Skeletal muscle tissue (tissue), 4 donors: ENCODE results near the gene DACH1. TPM values are rescaled to one million over a fixed set of nuclear protein-coding genes. Genes with fewer than 3 reads are reported as not detected.

Experiments
- H3K27ac ChIP-seq: one replicate; pipeline ENCODE4 v1.7.0; 2013; ENCODE audit warnings: mild to moderate bottlenecking, low read depth, low read length, inconsistent platforms
- H3K27me3 ChIP-seq, 3 donors: one replicate each; pipeline ENCODE4 v1.7.0; 2013; ENCODE audit warnings: low read length in 3 of 3; ENCODE audit not compliant: control insufficient read depth in 3 of 3, insufficient read depth in 3 of 3
- H3K36me3 ChIP-seq, 3 donors: one replicate each; pipeline ENCODE4 v1.7.0; 2013; ENCODE audit warnings: low read length in 3 of 3; ENCODE audit not compliant: control insufficient read depth in 3 of 3, insufficient read depth in 3 of 3
- H3K4me1 ChIP-seq, 3 donors: one replicate each; pipeline ENCODE4 v1.7.0; 2013; ENCODE audit warnings: low read length in 3 of 3, mild to moderate bottlenecking in 3 of 3; ENCODE audit not compliant: control insufficient read depth in 3 of 3, insufficient read depth in 3 of 3
- H3K4me3 ChIP-seq, 3 donors: one replicate each; pipeline ENCODE4 v1.7.0; 2013; ENCODE audit warnings: low read length in 3 of 3
- H3K9ac ChIP-seq, 3 donors: one replicate each; pipeline ENCODE4 v1.7.0; 2013; ENCODE audit warnings: low read length in 3 of 3, mild to moderate bottlenecking in 3 of 3, moderate library complexity in 2 of 3, low read depth in 1 of 3
- H3K9me3 ChIP-seq, 3 donors: one replicate each; pipeline ENCODE4 v1.7.0; 2013; ENCODE audit warnings: low read length in 3 of 3; ENCODE audit not compliant: control insufficient read depth in 3 of 3
- total RNA-seq: library from RNA; depleted of rRNA; stranded (reverse); fragments of >200 nt; gene quantifications from one replicate; pipeline ENCODE4 v1.2.3, GENCODE V29; 2014
- donor health status: Osteomylitis.

Gene DACH1
- total RNA-seq, 1 donor from 2014 or later = 6.8 TPM

DNA sequence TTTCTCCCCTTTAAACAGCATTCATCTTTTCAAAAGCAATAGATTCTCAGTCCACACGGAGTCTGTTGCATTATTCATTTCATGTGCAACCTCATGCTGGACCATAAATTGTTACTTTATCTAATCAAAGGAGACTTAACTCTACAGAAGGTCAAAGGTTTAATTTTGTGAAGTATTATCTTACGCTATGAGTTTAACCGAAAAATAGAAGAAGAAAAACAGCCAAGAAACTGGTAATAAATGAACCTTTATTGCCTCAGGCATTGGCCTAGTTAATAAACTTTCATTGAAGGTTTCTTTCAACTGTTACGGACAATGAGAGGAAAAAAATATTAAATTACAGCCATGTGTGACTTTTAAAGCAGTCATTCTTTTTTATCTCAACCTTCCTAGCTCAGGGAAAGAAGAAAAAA, 223.6 kb downstream of the DACH1 start:
- Histone ChIP-seq H3K27ac (no peak overlapping the region), H3K27me3 (no peaks in the 10 kb centered on the region), H3K4me3 (no peak overlapping the region), H3K9ac (no peak overlapping the region), H3K36me3 (no peaks in the 10 kb centered on the region), H3K9me3 (no peaks in the 10 kb centered on the region), H3K4me1 (no peaks in the 10 kb centered on the region)

DNA sequence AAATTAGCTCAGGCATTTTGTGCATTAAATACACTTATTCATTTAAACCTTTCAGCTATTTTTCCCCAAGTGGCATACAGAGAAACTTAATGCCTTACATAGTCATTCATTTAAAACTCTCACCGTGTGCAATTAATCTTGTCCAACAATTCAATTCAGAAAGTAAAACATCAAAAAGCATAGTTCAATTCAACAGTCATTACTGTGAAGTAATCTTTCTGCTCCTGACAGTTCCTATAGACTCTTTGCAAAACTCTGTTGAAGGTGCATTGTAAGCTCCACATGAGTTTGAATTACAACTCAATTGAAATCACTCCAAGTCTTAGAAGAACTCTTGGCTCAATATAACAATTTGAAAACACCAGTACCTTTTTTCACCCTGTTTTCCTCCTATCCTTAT, 228.3 kb downstream of the DACH1 start:
- Histone ChIP-seq H3K36me3 (no peaks in the 10 kb centered on the region), H3K27me3 (no peaks in the 10 kb centered on the region), H3K9me3 (no peaks in the 10 kb centered on the region), H3K27ac (no peak overlapping the region), H3K9ac (no peak overlapping the region), H3K4me3 (no peak overlapping the region), H3K4me1 (no peaks in the 10 kb centered on the region)

DNA sequence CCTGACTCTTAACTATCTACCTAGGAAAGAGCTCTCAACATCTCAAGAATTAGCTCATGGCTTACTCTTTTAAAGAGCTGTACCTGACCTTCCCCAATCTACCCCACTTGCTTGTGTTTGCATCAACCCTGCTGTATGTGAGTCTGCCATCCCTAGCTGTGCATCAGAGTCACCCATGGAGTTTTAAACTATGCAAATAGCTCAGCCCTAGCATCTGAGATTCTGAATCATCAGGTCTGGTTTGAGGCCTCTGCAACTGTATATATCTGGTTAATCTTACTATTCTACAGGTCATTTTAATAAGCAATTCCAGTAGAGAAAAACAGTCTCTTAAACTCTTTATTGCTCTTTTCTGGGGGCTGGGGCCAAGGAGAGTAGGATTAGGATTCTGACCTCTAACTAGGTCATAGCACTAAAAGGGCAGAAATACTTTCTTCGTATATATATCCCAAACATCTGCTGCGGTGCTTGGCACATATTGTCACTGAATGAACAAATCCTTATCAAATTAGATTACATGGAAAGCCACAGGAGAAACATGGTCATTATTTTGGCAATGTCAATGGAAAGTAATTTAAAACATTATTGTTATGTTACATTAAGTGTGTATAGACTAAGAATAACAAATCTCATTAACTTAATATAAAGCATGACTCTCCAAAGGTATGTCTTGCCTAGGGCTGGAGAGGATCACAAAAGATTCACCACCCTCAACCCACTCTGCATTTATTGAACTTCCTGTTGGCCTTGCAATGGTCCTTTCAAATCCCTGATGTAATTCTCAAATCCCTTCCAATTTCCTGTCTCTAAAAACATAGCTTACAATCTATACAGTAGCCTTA, 232.2 kb downstream of the DACH1 start:
- H3K9me3 ChIP-seq = no peaks in the 10 kb centered on the region
- H3K36me3 ChIP-seq = no peaks in the 10 kb centered on the region
- H3K4me1 ChIP-seq = no peaks in the 10 kb centered on the region
- no peak overlapping the region for H3K27ac ChIP-seq
- no peaks in the 10 kb centered on the region for H3K27me3 ChIP-seq
- peak overlapping the region in 1 of 3 donors; percentile 17 for H3K9ac ChIP-seq
- H3K4me3 ChIP-seq = no peak overlapping the region

DNA sequence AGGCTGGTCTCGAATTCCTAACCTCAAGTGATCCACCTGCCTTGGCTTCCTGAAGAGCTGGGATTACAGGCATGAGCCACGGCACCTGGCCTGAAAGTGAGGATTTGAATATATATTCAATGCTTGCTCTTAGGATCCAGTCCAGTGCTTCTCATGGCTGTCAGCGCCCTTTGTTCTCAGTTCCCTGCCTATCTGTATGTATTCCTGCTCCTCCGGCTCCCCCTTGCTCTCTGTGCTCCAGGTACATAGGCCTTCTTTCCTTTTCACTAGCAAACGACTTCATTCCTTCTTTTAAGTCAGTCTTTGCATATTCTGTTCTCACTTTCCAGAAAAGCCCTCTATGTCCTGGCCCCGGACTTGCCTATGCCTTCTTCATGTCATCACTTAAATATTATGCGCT, 232.8 kb downstream of the DACH1 start:
- H3K9ac ChIP-seq = no peak overlapping the region
- no peaks in the 10 kb centered on the region for H3K27me3 ChIP-seq
- no peaks in the 10 kb centered on the region for H3K9me3 ChIP-seq
- no peaks in the 10 kb centered on the region for H3K4me1 ChIP-seq
- no peak overlapping the region for H3K4me3 ChIP-seq
- no peak overlapping the region for H3K27ac ChIP-seq
- no peaks in the 10 kb centered on the region for H3K36me3 ChIP-seq

DNA sequence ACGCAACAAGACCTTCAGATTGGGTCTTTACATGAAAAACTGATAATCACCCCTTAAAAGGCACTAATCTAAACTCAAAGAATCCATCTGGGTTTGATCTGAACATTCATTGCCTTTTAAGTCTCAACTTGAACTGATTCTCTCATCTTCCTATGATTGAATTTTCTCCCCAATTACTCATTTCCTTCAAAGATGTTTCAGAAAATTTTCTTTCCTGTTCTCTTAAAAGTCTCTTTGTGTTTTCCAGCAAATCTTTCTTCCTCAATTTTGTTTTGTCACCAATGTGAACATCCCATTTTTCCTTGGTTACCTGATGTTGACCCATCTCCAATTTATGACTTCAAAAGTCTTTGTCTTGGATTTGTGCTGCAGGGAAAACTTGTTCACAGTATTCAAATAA, 234.3 kb downstream of the DACH1 start:
- Histone ChIP-seq H3K36me3 (no peaks in the 10 kb centered on the region), H3K4me1 (no peaks in the 10 kb centered on the region), H3K4me3 (no peak overlapping the region), H3K27me3 (no peaks in the 10 kb centered on the region), H3K9me3 (no peaks in the 10 kb centered on the region), H3K27ac (no peak overlapping the region), H3K9ac (no peak overlapping the region)

DNA sequence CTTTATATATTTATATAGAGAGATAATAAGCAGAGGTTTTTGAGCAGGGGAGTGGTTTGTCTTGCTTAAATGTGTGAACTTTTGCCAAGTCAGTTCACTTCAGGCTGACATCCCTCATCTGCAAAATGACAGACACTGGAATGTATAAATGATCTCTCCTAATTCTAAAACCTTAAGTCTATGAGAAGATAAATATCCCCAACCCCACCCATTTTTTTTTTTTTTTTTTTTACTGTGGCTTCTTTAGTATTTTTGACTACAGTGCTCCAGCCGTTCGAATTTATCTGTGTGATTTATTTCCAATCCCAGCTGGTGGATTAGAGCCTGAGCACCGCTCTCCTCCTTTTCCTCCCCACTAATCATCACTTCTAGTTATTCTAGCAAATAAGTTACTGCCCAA, 234.8 kb downstream of the DACH1 start:
- Histone ChIP-seq H3K27ac (no peak overlapping the region), H3K4me1 (no peaks in the 10 kb centered on the region), H3K36me3 (no peaks in the 10 kb centered on the region), H3K27me3 (no peaks in the 10 kb centered on the region), H3K9me3 (no peaks in the 10 kb centered on the region), H3K9ac (no peak overlapping the region), H3K4me3 (no peak overlapping the region)

DNA sequence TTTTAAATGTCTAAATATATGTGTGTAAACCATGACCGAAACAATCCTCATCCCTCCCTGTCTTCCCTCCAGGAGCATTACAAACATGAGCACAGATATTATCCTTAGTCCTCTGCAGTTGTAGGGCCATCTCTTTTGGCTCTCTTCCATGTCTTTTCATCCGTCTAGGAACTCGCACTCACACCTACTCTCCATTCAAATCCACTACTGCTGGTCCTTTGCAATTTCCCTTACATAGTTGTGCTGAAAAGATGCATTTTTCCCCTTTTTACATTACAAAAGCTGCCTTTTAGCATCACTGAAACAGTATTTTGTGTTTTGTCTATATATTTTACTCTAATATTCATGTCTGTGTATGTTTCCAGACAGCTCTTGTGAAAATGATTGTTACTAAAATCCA, 237.8 kb downstream of the DACH1 start:
- no peaks in the 10 kb centered on the region for H3K9me3 ChIP-seq
- H3K27me3 ChIP-seq = no peaks in the 10 kb centered on the region
- H3K9ac ChIP-seq = no peak overlapping the region
- no peak overlapping the region for H3K4me3 ChIP-seq
- no peak overlapping the region for H3K27ac ChIP-seq
- no peaks in the 10 kb centered on the region for H3K4me1 ChIP-seq
- H3K36me3 ChIP-seq = no peaks in the 10 kb centered on the region

DNA sequence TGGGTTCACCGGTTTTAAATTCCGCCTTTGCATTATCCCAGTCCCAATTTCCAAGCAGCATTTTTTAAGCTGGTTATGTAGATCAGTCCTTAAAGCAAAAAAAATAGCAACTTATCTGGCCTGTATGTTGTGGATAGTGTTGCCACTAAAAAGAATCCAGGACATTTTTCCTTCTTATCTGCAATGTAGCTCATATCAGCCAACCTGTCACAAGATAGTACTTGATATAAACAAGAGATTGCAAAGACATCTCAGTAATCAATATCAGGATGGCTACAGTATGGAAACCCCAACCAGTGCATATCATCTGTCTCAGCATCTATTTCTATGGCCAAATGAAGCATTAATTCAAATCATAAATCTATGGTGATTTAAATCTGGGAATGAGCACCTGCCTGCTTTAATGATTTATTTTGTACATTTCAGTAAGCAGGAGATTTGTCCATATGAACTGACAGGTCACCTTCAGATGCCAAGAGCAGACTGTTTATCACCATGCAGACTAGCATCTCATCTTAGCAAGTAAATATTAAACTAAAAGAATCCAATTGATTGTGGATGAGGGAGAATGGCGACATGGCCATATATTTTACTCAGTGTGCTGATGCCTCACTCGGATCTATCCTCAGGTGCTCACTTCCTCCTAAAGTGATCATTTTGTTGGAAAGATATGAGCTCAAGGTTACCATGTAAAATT, 240.4 kb downstream of the DACH1 start:
- Histone ChIP-seq H3K36me3 (no peaks in the 10 kb centered on the region), H3K27ac (no peak overlapping the region), H3K9me3 (no peaks in the 10 kb centered on the region), H3K27me3 (no peaks in the 10 kb centered on the region), H3K4me1 (no peaks in the 10 kb centered on the region), H3K9ac (no peak overlapping the region), H3K4me3 (no peak overlapping the region)

DNA sequence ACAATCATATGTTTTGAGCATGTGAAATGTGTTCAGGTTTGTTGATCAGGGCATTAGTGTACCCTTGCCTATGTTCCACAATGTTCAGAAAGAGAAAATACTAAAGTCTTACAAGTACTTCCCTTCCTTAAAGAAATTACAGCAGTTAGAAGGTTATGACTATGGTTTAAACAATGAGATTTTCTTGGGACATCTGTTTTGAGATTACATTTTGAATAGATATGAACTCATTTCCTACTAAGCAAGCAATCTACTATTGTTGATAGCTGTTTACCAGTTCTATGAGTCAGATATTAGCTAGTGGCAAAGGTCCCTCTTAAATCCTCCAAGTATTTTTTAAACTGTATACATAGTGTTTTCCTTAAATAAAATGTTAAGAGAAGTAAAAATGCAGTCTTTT, 241.3 kb downstream of the DACH1 start:
- Histone ChIP-seq H3K4me1 (no peaks in the 10 kb centered on the region), H3K4me3 (no peak overlapping the region), H3K36me3 (no peaks in the 10 kb centered on the region), H3K27me3 (no peaks in the 10 kb centered on the region), H3K27ac (no peak overlapping the region), H3K9me3 (no peaks in the 10 kb centered on the region), H3K9ac (no peak overlapping the region)
